Osteocyte (in vitro differentiated cells): ENCODE results near the gene SLC26A11. TPM values are rescaled to one million over a fixed set of nuclear protein-coding genes. Genes with fewer than 3 reads are reported as not detected.

Source experiments
- DNase-seq: peaks from one replicate; pipeline ENCODE4 v3.0.0; 2021; ENCODE audit warnings: mixed read lengths; ENCODE audit not compliant: unreplicated experiment; ENCODE audit errors: extremely low spot score
- H3K27ac Mint-ChIP-seq: one replicate; pipeline ENCODE4 v1.8.0; 2021; ENCODE audit warnings: mild to moderate bottlenecking, mixed read lengths; ENCODE audit not compliant: unreplicated experiment
- H3K27me3 Mint-ChIP-seq: one replicate; pipeline ENCODE4 v1.8.0; 2021; ENCODE audit warnings: mixed read lengths; ENCODE audit not compliant: unreplicated experiment
- H3K36me3 Mint-ChIP-seq: one replicate; pipeline ENCODE4 v1.8.0; 2021; ENCODE audit warnings: mixed read lengths; ENCODE audit not compliant: unreplicated experiment
- H3K4me1 Mint-ChIP-seq: one replicate; pipeline ENCODE4 v1.8.0; 2021; ENCODE audit warnings: mixed read lengths; ENCODE audit not compliant: unreplicated experiment
- H3K4me3 Mint-ChIP-seq: one replicate; pipeline ENCODE4 v1.8.0; 2021; ENCODE audit warnings: mild to moderate bottlenecking, moderate library complexity, mixed read lengths; ENCODE audit not compliant: unreplicated experiment
- H3K9me3 Mint-ChIP-seq: one replicate; pipeline ENCODE4 v1.8.0; 2021; ENCODE audit warnings: mixed read lengths; ENCODE audit not compliant: unreplicated experiment
- total RNA-seq: library from RNA; stranded (reverse); gene quantifications from 2 replicates; pipeline ENCODE4 v1.2.1, GENCODE V29; 2021
- TF ChIP-seq, protein P1 (sequence below): fragments of 200-600 bp; sonication (generic); IDR thresholded peaks from 2 replicates; pipeline ENCODE4 v1.5.0; 2021; ENCODE audit warnings: antibody characterized with exemption, mild to moderate bottlenecking, moderate library complexity

Gene SLC26A11
- total RNA-seq, 1 donor from 2014 or later, result 34.7 TPM

DNA sequence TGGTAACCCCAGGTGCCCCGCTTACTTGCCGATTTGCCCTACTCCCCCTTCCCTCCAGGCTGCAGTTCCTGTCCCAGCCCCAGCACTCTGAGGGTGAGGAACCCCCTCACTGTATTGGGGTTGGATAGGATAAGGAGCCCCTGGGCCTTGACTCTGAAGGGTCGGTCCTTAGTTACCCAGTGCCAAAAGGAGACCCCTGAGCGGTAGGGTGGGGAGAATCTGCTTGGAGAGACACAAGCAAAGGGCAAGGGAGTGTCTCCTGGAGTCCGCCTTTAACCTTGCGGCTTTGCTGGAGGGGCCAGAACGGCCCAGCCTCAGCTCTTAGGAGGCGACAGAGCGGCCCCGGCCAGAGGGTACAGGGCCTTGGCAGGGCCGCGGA is 37.4 kb upstream of the SLC26A11 start:
- no peak overlapping the region for H3K27ac Mint-ChIP-seq
- DNase-seq, result no peak
- H3K4me3 Mint-ChIP-seq, result no peak overlapping the region
- TF ChIP-seq, protein P1, sequence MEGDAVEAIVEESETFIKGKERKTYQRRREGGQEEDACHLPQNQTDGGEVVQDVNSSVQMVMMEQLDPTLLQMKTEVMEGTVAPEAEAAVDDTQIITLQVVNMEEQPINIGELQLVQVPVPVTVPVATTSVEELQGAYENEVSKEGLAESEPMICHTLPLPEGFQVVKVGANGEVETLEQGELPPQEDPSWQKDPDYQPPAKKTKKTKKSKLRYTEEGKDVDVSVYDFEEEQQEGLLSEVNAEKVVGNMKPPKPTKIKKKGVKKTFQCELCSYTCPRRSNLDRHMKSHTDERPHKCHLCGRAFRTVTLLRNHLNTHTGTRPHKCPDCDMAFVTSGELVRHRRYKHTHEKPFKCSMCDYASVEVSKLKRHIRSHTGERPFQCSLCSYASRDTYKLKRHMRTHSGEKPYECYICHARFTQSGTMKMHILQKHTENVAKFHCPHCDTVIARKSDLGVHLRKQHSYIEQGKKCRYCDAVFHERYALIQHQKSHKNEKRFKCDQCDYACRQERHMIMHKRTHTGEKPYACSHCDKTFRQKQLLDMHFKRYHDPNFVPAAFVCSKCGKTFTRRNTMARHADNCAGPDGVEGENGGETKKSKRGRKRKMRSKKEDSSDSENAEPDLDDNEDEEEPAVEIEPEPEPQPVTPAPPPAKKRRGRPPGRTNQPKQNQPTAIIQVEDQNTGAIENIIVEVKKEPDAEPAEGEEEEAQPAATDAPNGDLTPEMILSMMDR, result no peak
- H3K36me3 Mint-ChIP-seq, result no peaks in the 10 kb centered on the region
- peaks cover 22% of the 10 kb centered on the region for H3K27me3 Mint-ChIP-seq
- no peaks in the 10 kb centered on the region for H3K9me3 Mint-ChIP-seq
- H3K4me1 Mint-ChIP-seq, result no peaks in the 10 kb centered on the region

DNA sequence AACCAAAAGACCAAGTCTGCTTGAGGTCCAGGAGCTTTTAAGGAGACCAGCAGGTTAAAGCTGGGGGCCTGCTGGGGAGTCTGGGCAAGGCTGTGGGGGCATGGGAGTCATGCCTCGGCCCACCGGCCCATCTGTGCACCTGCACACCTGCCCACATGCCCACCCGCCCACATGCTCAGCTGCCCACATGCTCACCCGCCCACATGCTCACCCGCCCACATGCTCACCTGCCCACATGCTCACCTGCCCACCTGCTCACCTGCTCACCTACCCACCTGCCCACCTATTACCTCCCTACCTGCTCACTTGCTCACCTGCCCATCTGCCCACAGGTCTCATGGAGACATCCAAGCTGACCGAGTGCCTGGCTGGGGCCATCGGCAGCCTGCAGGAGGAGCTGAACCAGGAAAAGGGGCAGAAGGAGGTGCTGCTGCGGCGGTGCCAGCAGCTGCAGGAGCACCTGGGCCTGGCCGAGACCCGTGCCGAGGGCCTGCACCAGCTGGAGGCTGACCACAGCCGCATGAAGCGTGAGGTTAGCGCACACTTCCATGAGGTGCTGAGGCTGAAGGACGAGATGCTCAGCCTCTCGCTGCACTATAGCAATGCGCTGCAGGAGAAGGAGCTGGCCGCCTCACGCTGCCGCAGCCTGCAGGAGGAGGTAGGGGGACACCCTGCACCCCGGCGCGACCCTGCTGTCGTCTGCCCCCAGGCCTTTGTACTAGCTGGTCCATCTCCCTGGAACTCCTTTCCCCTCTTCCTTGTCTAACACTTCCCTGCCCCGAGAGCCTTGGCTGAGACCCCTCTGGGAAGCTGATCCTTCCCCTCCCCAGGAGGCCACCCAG is 36.4 kb upstream of the SLC26A11 start:
- Mint-ChIP-seq H3K36me3 (no peaks in the 10 kb centered on the region), H3K4me3 (no peak overlapping the region), H3K4me1 (no peaks in the 10 kb centered on the region), H3K9me3 (no peaks in the 10 kb centered on the region), H3K27me3 (peaks cover 22% of the 10 kb centered on the region), H3K27ac (no peak overlapping the region)
- no peak for DNase-seq
- TF ChIP-seq, protein P1, result no peak

DNA sequence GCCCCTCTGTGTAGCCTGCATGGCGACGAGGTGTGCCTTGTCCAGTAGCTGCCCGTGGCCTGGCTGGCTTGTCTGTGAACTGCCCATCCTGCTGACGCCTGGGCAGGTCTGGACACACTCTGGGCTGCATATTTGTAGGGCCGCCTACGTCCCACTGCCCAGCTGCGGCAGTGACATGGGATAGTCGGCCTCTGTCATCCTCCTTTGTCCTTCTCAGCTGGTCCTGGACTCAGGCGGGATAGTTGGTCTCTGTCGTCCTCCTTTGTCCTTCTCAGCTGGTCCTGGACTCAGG is 35.9 kb upstream of the SLC26A11 start:
- H3K9me3 Mint-ChIP-seq, result no peaks in the 10 kb centered on the region
- H3K4me3 Mint-ChIP-seq, result no peak overlapping the region
- H3K27me3 Mint-ChIP-seq, result peaks cover 18% of the 10 kb centered on the region
- TF ChIP-seq, protein P1, result no peak
- no peak overlapping the region for H3K27ac Mint-ChIP-seq
- H3K36me3 Mint-ChIP-seq, result no peaks in the 10 kb centered on the region
- H3K4me1 Mint-ChIP-seq, result no peaks in the 10 kb centered on the region
- DNase-seq, result no peak

DNA sequence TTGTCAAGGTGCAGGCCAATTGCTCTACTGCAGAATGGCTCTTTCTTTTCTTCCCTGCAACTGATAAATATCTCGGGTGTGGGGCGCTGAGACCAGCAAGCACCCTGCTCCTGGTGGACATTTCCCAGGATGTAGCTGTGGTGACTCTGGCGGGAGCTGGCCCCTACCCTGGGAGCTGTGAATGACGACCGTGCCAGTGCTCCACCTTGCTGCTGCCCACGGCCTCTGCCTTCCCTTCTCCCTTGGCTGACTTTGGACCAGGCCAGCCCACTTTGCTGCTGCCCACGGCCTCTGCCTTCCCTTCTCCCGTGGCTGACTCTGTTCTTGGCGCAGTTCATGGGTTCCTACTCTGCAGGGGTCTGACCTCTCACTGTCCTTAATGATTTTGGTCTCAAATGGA is 34.3 kb upstream of the SLC26A11 start:
- Mint-ChIP-seq H3K4me1 (no peaks in the 10 kb centered on the region), H3K27me3 (peaks cover 8% of the 10 kb centered on the region), H3K36me3 (no peaks in the 10 kb centered on the region), H3K4me3 (no peak overlapping the region), H3K27ac (no peak overlapping the region), H3K9me3 (no peaks in the 10 kb centered on the region)
- TF ChIP-seq, protein P1, result no peak
- DNase-seq, result no peak

DNA sequence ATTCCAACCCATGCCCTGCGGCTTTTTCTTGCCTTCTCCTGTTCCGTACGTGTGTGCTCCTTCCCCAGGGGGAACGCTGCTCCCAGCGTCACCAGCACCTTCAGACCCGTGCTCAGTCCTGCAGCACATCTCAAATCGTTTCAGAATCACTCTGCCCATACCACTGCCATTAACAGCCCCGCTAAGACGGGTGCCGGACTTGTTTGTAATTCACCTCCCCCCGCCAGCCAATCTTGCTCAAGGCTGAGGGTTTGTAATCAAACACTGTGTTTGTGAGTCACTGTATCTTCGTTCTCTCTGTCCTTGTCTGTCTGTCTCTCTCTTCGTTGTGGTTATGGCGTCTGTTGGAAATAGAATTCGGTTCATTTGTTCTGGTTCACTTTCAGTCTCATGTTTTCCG is 33.1 kb upstream of the SLC26A11 start:
- TF ChIP-seq, protein P1, result no peak
- Mint-ChIP-seq H3K27ac (no peak overlapping the region), H3K4me3 (no peak overlapping the region), H3K36me3 (no peaks in the 10 kb centered on the region), H3K4me1 (peaks cover 7% of the 10 kb centered on the region), H3K27me3 (peaks cover 4% of the 10 kb centered on the region), H3K9me3 (no peaks in the 10 kb centered on the region)
- DNase-seq, result no peak
